Measurements from ENCODE around the gene C12orf56. TPM values are rescaled to one million over a fixed set of nuclear protein-coding genes. Genes with fewer than 3 reads are reported as not detected.
"Not testable (repeated sequence)": the region's sequence is repeated elsewhere in the genome, so short reads cannot be mapped to it uniquely, and the experiment has no call there.

Gene C12orf56
- total RNA-seq, 2 experiments from 2014 or later: not detected

DNA sequence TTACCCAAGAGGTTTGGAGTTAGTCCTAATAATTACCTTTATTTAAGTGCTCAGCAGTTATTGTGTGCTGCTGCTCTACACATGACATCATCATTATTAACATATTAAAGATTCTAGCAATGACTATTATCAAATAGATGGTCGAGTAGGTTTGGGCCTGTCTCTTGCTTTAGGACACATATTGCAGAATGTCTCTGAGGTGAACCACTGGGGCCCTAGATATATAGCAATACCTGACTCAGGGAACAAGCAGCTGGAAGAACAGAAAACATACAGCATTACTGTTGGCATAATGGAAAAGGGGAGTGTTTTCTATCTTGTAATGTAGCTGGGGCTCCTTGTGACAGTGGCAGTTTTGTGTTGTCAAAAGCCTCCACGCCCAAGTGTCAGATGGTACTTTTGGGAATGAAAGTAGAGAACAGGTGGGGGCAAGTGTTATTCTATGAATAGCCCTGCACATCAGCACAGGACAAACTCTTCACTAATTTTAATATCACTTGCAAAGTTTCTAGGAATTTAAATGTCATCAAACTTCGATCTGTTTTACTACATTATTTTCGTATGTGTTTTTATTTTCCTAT is 54.6 kb downstream of the C12orf56 start:
- ChIA-PET CTCF (interaction anchor here (1.0 to 1.2 kb wide), 2 partner anchors 12 to 23 kb away, joined by 3 read pairs; no protein-coding TSS in a partner anchor), POLR2A (no interaction called here)
- Mint-ChIP-seq H3K9me3 (peaks cover 4% of the 10 kb centered on the region), H3K4me1 (ENCODE audit: low read depth) (no peaks in the 10 kb centered on the region), H3K4me3 (no peak overlapping the region), H3K27me3 (no peaks in the 10 kb centered on the region), H3K36me3 (ENCODE audit: low read depth) (no peaks in the 10 kb centered on the region), H3K27ac (no peak overlapping the region)
- TF ChIP-seq, protein P1, sequence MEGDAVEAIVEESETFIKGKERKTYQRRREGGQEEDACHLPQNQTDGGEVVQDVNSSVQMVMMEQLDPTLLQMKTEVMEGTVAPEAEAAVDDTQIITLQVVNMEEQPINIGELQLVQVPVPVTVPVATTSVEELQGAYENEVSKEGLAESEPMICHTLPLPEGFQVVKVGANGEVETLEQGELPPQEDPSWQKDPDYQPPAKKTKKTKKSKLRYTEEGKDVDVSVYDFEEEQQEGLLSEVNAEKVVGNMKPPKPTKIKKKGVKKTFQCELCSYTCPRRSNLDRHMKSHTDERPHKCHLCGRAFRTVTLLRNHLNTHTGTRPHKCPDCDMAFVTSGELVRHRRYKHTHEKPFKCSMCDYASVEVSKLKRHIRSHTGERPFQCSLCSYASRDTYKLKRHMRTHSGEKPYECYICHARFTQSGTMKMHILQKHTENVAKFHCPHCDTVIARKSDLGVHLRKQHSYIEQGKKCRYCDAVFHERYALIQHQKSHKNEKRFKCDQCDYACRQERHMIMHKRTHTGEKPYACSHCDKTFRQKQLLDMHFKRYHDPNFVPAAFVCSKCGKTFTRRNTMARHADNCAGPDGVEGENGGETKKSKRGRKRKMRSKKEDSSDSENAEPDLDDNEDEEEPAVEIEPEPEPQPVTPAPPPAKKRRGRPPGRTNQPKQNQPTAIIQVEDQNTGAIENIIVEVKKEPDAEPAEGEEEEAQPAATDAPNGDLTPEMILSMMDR (IDR thresholded peaks at IDR 0.05): no peak
- DNase-seq (no peak), ATAC-seq (no peak)
- intact Hi-C loops (cut with micrococcal nuclease): no loop called here

DNA sequence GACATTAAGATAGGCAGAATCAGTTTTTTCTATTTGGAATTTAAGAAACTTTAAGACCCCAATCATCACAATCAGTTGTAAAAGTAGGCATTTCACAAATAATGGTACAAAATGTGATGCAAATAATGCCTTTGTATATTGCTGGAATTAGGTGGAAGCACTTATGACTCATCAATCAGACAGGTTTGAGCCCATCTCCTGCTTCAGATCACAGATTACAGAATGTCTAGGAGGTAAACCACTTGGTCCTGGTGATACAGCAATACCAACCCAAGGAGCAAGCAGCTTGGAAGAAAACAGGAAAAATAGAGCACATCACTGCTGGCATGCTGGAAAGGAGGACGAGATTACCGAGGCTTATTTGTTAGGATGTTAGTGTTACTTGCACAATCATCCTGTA is 57.6 kb downstream of the C12orf56 start:
- TF ChIP-seq, protein P1 (IDR thresholded peaks at IDR 0.05): no peak
- Mint-ChIP-seq H3K9me3 (no peaks in the 10 kb centered on the region), H3K27me3 (peaks cover 2% of the 10 kb centered on the region), H3K4me3 (no peak overlapping the region), H3K36me3 (ENCODE audit: low read depth) (no peaks in the 10 kb centered on the region), H3K27ac (no peak overlapping the region), H3K4me1 (ENCODE audit: low read depth) (no peaks in the 10 kb centered on the region)
- DNase-seq (no peak), ATAC-seq (no peak)
- ChIA-PET POLR2A (no interaction called here), CTCF (interaction anchor here (0.9 kb wide), 1 partner anchor 45 kb away, joined by 3 read pairs; no protein-coding TSS in a partner anchor)
- intact Hi-C loops (cut with micrococcal nuclease): no loop called here

DNA sequence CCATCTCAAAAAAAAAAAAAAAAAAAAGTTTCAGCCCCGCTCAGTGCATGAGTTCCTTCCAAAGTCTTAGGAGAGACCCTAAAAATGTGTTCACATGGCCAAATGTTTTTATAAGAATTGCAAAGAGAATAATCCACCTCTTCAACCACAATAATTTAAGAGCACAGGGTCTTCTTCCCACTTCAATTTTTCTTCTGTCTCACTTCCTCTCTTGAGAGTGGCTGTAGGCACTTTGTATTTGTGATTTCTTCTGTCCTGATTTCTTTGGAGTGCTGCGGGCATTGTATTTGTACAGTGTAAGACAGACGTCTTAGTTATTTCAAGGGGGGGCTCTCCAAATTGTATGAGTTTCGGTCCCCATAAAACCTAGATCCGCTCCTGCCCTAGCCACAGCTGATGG is 58.3 kb downstream of the C12orf56 start:
- intact Hi-C loops (cut with micrococcal nuclease): no loop called here
- Mint-ChIP-seq H3K4me3 (no peak overlapping the region), H3K27me3 (peaks cover 2% of the 10 kb centered on the region), H3K4me1 (ENCODE audit: low read depth) (no peaks in the 10 kb centered on the region), H3K27ac (no peak overlapping the region), H3K36me3 (ENCODE audit: low read depth) (no peaks in the 10 kb centered on the region), H3K9me3 (no peaks in the 10 kb centered on the region)
- TF ChIP-seq, protein P1 (IDR thresholded peaks at IDR 0.05): no peak
- no peak for ATAC-seq
- DNase-seq: no peak
- ChIA-PET CTCF (no interaction called here), POLR2A (no interaction called here)

DNA sequence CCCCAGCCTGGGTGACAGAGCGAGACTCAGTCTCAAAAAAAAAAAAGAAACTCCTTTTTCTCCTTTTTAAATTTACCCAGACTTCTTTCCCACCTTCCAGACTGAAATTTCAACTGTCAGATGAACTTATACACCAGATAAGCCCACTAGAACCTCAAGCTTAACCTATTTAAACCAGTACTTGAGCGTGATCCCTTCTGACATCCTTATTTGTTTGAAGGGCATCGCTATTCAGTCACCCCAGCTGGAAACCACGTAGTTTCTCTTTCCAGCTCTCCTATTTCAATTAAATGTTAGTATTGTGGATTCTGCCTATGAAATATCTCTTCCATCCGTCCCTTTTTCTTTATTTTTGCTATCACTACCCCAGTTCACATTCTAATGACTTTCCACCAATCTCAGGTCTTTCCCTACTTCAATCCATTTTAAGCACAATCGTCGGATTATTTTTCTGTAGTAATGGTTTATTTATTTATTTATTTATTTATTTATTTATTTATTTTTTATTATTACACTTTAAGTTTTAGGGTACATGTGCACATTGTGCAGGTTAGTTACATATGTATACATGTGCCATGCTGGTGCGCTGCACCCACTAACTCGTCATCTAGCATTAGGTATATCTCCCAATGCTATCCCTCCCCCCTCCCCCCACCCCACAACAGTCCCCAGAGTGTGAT is 61.4 kb downstream of the C12orf56 start:
- H3K27me3 Mint-ChIP-seq; CTCF ChIA-PET; H3K36me3 Mint-ChIP-seq (ENCODE audit: low read depth); H3K9me3 Mint-ChIP-seq; ATAC-seq; DNase-seq; H3K4me3 Mint-ChIP-seq; intact Hi-C loops (cut with micrococcal nuclease); H3K4me1 Mint-ChIP-seq (ENCODE audit: low read depth); H3K27ac Mint-ChIP-seq; POLR2A ChIA-PET: not testable (repeated sequence)

DNA sequence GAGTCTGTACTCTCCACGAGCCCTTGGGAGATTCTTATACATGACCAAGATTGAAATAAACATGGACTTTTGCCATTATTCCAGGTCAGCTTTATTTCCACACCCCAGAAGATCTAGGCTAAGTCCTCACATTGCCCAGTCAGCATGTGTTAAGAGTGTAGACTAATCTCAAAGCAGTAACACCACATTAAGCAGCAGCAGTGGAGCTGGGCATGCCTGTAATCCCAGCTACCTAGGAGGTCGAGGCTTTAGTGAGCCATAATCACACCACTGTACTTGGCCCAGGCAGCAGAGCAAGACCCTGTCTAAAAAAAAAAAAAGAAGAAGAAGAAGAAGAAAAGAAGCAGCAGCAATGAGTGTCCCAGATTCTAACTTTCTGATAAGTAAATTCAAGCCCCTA is 65.5 kb downstream of the C12orf56 start:
- DNase-seq (no peak), ATAC-seq (no peak)
- Mint-ChIP-seq H3K4me3 (no peak overlapping the region), H3K4me1 (ENCODE audit: low read depth) (no peaks in the 10 kb centered on the region), H3K36me3 (ENCODE audit: low read depth) (no peaks in the 10 kb centered on the region), H3K27ac (no peak overlapping the region), H3K27me3 (peaks cover 2% of the 10 kb centered on the region), H3K9me3 (no peaks in the 10 kb centered on the region)
- TF ChIP-seq, protein P1 (IDR thresholded peaks at IDR 0.05): no peak
- CTCF ChIA-PET: no interaction called here
- intact Hi-C loops (cut with micrococcal nuclease): no loop called here
- POLR2A ChIA-PET: no interaction called here

Data from activated CD8-positive, alpha-beta T cell treated with anti-CD3 and anti-CD28 coated beads for 36 hours (primary cell).